GM19240 (cell line): ENCODE results near the gene GALNS.
A peak's percentile ranks its signal among the peaks of the same experiment; 100 is the strongest.
"Not testable (repeated sequence)": the region's sequence is repeated elsewhere in the genome, so short reads cannot be mapped to it uniquely, and the experiment has no call there.

Source experiments
- DNase-seq: peaks from one replicate; pipeline ENCODE4 v3.0.0; 2011; ENCODE audit warnings: low spot score; ENCODE audit not compliant: insufficient read length

GALNS gene

GRCh38 chr16:88805340-88805715, 51.4 kb downstream of the GALNS start:
- DNase-seq, result no peak

- DNase-seq, result no peak
Observed at GRCh38 chr16:88804552-88805339, 52.0 kb downstream of the GALNS start.

GRCh38 chr16:88804173-88804551, 52.6 kb downstream of the GALNS start:
- DNase-seq, result no peak

- peak; percentile 92 for DNase-seq
Observed at GRCh38 chr16:88803264-88803987, 53.3 kb downstream of the GALNS start, which contains the start of gene CDT1. Gene CDT1 (plus strand): TSS chr16:88803789. CDS start chr16:88803832, 43 bp downstream.

- DNase-seq, result no peak
Observed at GRCh38 chr16:88800277-88800592, 56.5 kb downstream of the GALNS start.

- no peak for DNase-seq
Observed at GRCh38 chr16:88799569-88800276, 57.0 kb downstream of the GALNS start.

GRCh38 chr16:88798772-88799455, 57.8 kb downstream of the GALNS start:
- no peak for DNase-seq

GRCh38 chr16:88798073-88798472, 58.7 kb downstream of the GALNS start:
- no peak for DNase-seq

- no peak for DNase-seq
Observed at GRCh38 chr16:88796278-88796677, 60.5 kb downstream of the GALNS start.

- DNase-seq, result no peak
Observed at GRCh38 chr16:88793251-88793954, 63.3 kb downstream of the GALNS start.

- no peak for DNase-seq
Observed at GRCh38 chr16:88792668-88793250, 64.0 kb downstream of the GALNS start.

- no peak for DNase-seq
Observed at GRCh38 chr16:88792078-88792550, 64.6 kb downstream of the GALNS start.

GRCh38 chr16:88790312-88791211, 66.2 kb downstream of the GALNS start:
- DNase-seq, result no peak

- no peak for DNase-seq
Observed at GRCh38 chr16:88789594-88789993, 67.2 kb downstream of the GALNS start.

GRCh38 chr16:88788749-88789148, 68.0 kb downstream of the GALNS start:
- not testable (repeated sequence) for DNase-seq

GRCh38 chr16:88787579-88788314, 69.0 kb downstream of the GALNS start:
- no peak for DNase-seq

- DNase-seq, result no peak
Observed at GRCh38 chr16:88785106-88785924, 71.4 kb downstream of the GALNS start, which contains the start of gene PIEZO1. Gene PIEZO1 (minus strand): TSS chr16:88785220. CDS start chr16:88784964, 256 bp downstream.

GRCh38 chr16:88784856-88785105, 72.0 kb downstream of the GALNS start:
- no peak for DNase-seq
